ENCODE measurements around the gene ASPDH. TPM values are rescaled to one million over a fixed set of nuclear protein-coding genes. Genes with fewer than 3 reads are reported as not detected.

Gene ASPDH
- total and polyA plus RNA-seq, 2 donors (not counting 1 experiment from before 2014, with no cell fraction given) = not detected

DNA sequence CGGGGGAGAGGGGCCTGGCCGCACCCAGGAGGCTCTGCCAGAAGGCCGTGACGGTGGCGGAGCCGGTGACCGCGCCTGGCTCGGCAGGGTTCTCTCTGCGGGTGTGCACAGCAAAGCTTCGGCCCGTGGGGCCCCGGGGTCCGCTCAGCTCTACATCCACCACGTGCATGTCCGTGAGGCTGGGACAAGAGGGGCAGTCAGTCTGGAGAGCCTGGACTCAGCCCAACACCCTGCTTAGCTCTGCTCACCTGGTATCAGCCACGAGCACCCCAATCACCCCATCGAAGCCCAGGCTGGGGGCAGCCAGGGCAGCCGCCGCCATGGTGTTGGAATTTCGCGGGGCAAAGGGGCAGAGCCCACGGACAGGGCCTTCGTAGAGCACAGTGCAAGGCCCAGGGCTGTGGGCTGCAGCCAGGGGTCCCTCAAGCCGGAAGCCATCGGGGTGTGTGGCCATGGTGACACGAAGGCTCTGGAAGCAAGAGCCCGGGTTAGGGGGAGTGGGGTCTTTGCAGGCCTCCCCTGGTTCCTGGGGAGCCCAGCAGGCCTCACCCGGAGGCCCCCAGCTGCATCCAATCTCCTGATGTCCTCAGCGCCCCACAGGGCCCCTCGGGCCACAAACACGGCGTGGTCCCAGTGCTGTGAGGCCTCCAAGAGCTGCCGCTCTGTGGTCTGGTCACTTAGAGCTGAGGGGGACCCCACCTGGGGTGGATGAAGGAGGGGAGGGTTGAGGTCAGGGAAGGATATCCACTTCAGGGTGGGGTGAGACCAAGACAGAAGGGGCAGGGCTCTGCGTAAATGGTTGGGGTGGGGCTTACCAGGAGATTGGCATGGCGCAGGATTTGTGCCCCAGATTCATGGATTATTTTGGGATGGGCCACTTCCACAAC, 1.4 kb downstream of the ASPDH start:
- Histone ChIP-seq H3K9ac (ENCODE audit: low read length) (peak overlapping the region; percentile 82), H3K4me2 (replicated peaks; ENCODE audit: low read depth, low read length, poor library complexity, severe bottlenecking) (peak overlapping the region; percentile 91), H3K79me2 (ENCODE audit: control insufficient read depth, insufficient read depth, low read length) (no peaks in the 10 kb centered on the region), H3K27ac (ENCODE audit: low read length in 2 of 2) (peak overlapping the region; percentile 87 to 98), H3K27me3 (replicated peaks in 1 of 4; ENCODE audit: control extremely low read depth in 1 of 4, control insufficient read depth in 3 of 4, insufficient read depth in 4 of 4, low read length in 3 of 4) (peaks cover 0 to 25% (median 2%) of the 10 kb centered on the region in 4 experiments), H3K9me3 (ENCODE audit: control extremely low read depth in 1 of 3, control insufficient read depth in 2 of 3, insufficient read depth in 1 of 3, low read length in 2 of 3) (peaks cover 0 to 4% (median 0%) of the 10 kb centered on the region in 3 donors), H4K20me1 (ENCODE audit: control insufficient read depth, insufficient read depth, low read length, poor library complexity, severe bottlenecking) (no peaks in the 10 kb centered on the region), H3K4me3 (ENCODE audit: control extremely low read depth in 1 of 5, extremely low read depth in 1 of 5, insufficient read depth in 1 of 5, low read depth in 2 of 5, low read length in 4 of 5) (peak overlapping the region in 3 of 5 experiments; percentile 62 to 84 (median 72)), H3K36me3 (replicated peaks in 1 of 2; ENCODE audit: control extremely low read depth in 1 of 2, control insufficient read depth in 1 of 2, extremely low read depth in 1 of 2, insufficient read depth in 2 of 2, low read length in 1 of 2) (no peaks in the 10 kb centered on the region), H3K4me1 (ENCODE audit: control insufficient read depth in 2 of 2, insufficient read depth in 2 of 2, low read length in 2 of 2) (peaks cover 14 to 20% of the 10 kb centered on the region in 2 donors), H2AFZ (ENCODE audit: insufficient read depth, low read depth, low read length, poor library complexity, severe bottlenecking) (peak overlapping the region; percentile 90)
- Mint-ChIP-seq H3K4me3 (no peak overlapping the region), H3K27me3 (peaks cover 3% of the 10 kb centered on the region), H3K4me1 (peaks cover 17% of the 10 kb centered on the region), H3K9me3 (ENCODE audit: insufficient read depth) (no peaks in the 10 kb centered on the region), H3K27ac (peak overlapping the region; percentile 26)
- WGBS (ENCODE audit: insufficient coverage) = 96% methylated on average over 34 of the region's 36 CpGs
- CTCF ChIA-PET = interaction anchor here (0.8 to 1.7 kb wide), 4 partner anchors 10 to 382 kb away, joined by 3 to 6 read pairs (median 4); no protein-coding TSS in a partner anchor
- POLR2A ChIA-PET = interaction anchor here (1.1 kb wide), 1 partner anchor 81 kb away, joined by 3 read pairs; no protein-coding TSS in a partner anchor
- DNase-seq = no peak
- ATAC-seq (ENCODE audit: low read depth) = no peak
- intact Hi-C loops (cut with micrococcal nuclease) = no loop called here
- no peak for TF ChIP-seq EZH2 (IDR thresholded peaks at IDR 0.05; ENCODE audit: borderline replicate concordance, insufficient read depth, low read depth, low read length, poor library complexity, severe bottlenecking)
- TF ChIP-seq, protein P1, sequence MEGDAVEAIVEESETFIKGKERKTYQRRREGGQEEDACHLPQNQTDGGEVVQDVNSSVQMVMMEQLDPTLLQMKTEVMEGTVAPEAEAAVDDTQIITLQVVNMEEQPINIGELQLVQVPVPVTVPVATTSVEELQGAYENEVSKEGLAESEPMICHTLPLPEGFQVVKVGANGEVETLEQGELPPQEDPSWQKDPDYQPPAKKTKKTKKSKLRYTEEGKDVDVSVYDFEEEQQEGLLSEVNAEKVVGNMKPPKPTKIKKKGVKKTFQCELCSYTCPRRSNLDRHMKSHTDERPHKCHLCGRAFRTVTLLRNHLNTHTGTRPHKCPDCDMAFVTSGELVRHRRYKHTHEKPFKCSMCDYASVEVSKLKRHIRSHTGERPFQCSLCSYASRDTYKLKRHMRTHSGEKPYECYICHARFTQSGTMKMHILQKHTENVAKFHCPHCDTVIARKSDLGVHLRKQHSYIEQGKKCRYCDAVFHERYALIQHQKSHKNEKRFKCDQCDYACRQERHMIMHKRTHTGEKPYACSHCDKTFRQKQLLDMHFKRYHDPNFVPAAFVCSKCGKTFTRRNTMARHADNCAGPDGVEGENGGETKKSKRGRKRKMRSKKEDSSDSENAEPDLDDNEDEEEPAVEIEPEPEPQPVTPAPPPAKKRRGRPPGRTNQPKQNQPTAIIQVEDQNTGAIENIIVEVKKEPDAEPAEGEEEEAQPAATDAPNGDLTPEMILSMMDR (IDR thresholded peaks at IDR 0.05) = no peak
